COLO668 (cell line): ENCODE results near the gene ITFG2.

ENCODE experiments used
- DNase-seq: peaks from one replicate; lab custom pipeline; 2025; ENCODE audit not compliant: unreplicated experiment; lab: John Stamatoyannopoulos, UW

Gene ITFG2

GRCh38 chr12:2794736-2795289 is 17.7 kb upstream of the ITFG2 start, which contains the start of gene FKBP4:
Gene FKBP4, plus strand, starts transcription at chr12:2794970. Its CDS starts 170 bp downstream, at chr12:2795140.
- peak; percentile 85 for DNase-seq

- peak; percentile 70 for DNase-seq
These were observed 16.9 kb upstream of the ITFG2 start for GRCh38 chr12:2795291-2796186.

DNA sequence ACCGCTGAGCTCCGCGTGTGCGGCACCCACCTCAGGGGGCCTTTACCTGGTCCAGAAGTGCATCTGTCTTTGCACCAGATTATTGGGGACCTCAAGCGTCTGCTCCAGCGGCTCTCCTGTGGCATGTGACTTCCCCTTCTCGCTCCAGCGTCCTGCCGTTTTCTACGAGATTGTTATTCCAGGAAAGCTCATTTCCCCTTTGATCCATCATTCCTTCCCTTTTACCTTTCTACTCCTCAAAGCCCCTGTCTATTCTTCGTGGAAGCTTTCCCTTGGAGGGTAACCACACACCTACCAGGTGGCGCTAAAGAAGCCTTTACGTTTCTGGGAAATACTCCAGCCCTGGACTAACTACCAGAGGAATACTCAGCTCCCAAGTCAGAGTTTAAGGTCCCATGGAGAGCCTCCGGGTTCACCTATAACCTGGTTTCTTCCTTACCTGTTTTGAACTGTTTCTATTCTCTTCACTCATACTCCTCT is 16.2 kb upstream of the ITFG2 start:
- peak; percentile 11 for DNase-seq

DNA sequence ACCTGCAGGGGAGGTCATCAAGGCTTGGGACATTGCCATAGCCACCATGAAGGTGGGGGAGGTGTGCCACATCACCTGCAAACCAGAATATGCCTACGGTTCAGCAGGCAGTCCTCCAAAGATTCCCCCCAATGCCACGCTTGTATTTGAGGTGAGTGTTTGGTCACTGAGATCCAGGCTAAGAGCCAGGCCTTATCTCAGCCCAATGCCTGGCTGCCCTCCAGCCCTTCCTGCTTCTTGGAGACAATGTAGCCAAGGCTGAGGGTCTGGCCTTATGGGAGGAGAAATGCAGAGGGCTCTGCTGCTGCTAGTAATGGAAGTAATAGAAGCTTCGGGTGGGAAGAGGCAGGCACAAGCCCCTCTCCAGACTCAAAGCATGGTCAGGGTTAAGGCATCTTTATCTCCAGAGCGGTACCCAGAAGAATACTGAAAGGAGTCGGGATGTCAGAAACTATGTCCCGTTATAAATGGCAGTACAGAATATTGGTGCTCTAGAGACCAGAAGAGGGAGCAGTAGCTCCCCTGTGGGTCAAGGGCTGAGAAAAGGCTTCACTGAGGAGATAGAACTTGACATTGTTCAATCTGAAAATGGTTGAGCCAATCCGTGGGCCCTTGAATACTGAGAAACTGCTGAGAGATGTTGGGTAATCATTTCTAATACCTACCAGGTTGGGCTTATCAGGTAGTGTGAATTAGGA is 14.6 kb upstream of the ITFG2 start:
- DNase-seq: no peak

DNA sequence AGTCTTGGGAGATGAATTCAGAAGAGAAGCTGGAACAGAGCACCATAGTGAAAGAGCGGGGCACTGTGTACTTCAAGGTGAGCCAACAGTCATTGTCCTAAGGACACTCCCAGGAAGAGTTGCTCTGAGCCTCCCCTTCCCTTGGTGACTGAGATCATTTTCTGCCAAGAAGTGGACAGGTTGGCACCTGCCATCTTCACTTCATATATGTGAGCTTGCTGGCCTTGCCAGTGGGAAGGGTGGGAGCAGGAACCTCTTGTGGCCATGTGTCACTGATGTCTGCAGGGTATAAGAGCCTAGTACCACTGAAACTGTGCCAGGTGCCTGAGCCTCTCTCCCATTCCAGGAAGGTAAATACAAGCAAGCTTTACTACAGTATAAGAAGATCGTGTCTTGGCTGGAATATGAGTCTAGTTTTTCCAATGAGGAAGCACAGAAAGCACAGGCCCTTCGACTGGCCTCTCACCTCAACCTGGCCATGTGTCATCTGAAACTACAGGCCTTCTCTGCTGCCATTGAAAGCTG is 12.4 kb upstream of the ITFG2 start:
- DNase-seq: no peak

- no peak for DNase-seq
These were observed 11.3 kb upstream of the ITFG2 start for GRCh38 chr12:2801044-2801783.

DNA sequence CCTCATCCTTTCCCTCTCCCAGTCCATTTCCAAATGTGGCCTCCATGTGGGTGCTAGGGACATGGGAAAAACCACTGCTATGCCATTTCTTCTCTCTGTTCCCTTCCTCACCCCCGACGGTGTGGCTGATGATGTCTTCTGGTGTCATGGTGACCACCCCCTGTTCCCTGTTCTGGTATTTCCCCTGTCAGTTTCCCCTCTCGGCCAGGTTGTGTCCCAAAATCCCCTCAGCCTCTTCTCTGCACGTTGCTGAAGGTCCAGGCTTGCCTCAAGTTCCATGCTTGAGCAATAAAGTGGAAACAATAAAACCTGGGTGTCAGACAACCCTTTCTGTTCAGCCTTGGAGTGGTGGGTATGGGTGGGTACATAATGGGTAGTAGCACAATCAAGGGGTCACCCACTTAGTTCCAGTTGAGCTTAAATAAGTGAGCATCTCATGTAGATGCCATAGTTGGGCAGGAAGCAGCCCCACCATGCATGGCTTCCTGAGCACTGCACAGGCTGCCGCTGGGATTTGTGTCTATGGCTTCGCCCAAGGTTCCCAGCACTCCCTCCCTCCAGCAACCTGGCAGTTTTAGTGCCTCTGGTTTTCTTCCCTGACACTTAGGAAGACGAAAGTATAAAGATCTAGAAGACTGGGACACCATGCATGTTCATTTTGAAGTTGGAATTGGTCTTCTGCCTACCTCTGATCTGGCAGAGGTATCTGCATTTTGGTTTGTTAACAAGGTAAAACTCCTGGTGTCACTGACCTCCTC is 8.7 kb upstream of the ITFG2 start:
- no peak for DNase-seq

- DNase-seq: no peak
These were observed 7.9 kb upstream of the ITFG2 start for GRCh38 chr12:2804393-2805142.

- no peak for DNase-seq
These were observed 7.3 kb upstream of the ITFG2 start for GRCh38 chr12:2805143-2805520.

- DNase-seq: no peak
These were observed 5.8 kb upstream of the ITFG2 start for GRCh38 chr12:2806700-2807099.

DNA sequence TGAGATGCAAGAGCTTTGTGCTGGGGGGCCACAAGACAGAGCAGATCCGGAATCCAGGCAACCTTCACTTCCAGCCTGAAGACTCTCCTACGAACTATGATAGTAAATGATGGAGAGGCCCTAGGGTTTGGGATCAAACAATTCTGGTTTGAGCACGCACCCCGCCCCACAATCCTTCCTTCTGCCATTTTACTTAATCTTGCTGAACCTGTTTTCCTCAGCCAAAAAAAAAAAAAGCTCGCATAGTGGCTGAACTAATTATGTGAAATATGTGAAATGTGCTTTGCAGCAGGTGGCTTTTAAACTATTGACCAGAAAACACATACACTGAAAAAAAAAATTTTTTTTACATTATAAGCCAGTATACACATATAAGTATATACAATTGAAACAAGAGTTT is 667 bp upstream of the ITFG2 start:
- no peak for DNase-seq

DNA sequence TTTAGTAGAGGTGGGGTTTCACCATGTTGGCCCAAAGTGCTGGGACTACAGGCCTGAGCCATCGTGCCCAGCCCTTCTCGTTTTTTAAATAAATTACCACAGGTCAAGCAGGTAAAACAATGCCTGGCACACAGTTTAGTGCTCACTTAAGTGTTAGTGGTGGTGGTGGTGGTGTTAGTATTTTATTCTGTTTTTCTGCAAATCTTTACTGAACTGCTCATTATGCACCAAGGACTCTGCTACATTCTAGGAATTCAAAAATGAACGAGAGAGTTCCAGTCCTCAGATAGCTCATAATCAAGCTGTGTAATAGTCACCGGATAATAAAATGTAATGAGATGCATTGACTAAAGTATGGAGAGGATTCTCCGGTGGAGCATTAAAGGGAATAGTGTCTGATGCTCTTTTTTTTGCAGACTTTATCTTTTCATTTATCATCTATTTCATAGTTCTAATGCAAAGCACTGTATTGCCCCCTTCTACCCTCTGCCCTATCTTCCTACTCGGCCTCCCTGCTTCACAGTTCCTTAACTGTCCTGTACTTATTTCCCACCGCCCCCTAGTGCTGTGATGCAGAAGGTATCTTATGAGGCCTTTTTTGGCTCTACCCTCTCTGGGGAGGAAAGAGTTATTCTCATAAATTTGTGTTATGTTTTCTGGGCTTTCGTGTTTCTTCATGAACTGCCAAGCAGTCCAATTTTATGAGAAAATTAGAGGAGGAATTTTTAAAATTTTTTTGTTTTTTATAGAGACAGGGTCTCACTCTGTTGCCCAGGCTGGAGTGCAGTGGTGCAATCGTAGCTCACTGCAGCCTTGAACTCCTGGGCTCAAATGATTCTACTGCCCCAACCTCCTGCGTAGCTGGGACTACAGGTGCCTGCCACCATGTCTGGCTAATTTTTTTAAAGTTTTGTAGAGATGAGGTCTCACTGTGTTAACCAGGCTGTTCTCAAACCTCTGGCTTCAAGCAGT is 1.0 kb downstream of the ITFG2 start:
- DNase-seq: peak; percentile 26

- no peak for DNase-seq
These were observed 7.3 kb downstream of the ITFG2 start for GRCh38 chr12:2819810-2820209.

- DNase-seq: no peak
These were observed 8.0 kb downstream of the ITFG2 start for GRCh38 chr12:2820432-2820831.

- no peak for DNase-seq
These were observed 11.0 kb downstream of the ITFG2 start for GRCh38 chr12:2823483-2823882.

DNA sequence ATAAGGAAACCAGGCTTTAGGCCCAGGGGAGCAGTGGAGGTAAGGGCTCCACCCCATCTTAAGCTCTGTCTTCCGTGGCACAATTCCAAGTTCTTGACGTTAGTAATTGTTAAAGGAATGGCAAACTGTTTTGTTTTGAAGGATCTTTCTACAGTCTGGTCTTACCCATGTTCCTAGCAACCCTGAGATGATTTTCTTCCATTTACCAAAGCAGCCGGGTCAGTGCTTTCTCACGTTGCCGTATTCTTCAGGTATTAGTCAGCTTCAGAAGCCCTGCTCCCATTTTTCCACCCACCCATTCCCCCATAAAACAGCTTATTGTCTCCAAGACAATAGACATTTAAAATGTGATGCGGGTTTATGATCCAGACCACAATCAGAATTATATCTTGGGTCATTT is 12.1 kb downstream of the ITFG2 start:
- DNase-seq: no peak

DNA sequence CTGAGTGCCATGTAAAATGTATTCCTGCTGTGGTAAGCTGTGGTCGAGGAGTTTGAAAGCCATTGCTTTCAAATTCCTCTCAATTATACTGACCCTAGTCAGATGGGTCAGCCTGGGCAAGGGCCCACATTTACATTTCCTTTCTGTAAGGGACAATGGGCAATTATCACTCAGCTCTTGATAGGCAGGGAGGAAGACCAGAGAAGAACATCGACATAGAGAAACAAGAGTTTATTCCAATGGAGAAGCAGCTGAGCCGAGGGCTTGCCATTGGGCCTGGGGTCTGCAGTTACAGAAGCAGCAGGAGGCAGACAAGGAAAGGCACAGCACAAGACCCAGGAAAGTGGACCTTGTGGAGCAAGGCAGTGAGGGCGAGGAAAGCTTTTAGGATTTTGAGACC is 12.7 kb downstream of the ITFG2 start:
- no peak for DNase-seq

- DNase-seq: no peak
These were observed 13.6 kb downstream of the ITFG2 start for GRCh38 chr12:2826036-2826435.
